Midbrain (tissue), 1 donor: Measurements from ENCODE around the gene CACNA1I.
A peak's percentile ranks its signal among the peaks of the same experiment; 100 is the strongest.

Experiments
- DNase-seq: peaks from one replicate; lab custom pipeline; 2025; lab: John Stamatoyannopoulos, UW

CACNA1I gene

GRCh38 chr22:39597236-39597869, 26.8 kb downstream of the CACNA1I start:
- DNase-seq, result no peak

GRCh38 chr22:39598017-39598965, 27.7 kb downstream of the CACNA1I start:
- DNase-seq, result no peak

- DNase-seq, result no peak
Observed at GRCh38 chr22:39600491-39601179, 30.1 kb downstream of the CACNA1I start.

DNA sequence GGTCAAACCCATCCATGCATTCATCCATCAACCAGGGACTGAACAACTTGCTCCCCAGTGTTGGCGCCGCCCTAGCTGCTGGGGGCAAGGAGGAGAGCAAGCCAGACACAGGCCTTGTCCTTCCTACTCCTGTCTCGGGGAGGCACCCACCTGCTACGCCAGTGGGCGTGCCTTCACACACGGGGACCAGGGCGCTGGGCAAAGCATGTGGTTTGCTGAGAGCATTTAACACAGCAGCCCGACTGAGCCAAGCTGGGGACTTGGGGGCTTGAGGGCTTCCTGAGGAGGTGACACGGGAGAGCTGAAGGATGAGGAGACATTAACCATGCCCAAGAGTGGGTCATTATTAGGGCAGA, 30.6 kb downstream of the CACNA1I start:
- no peak for DNase-seq

GRCh38 chr22:39603345-39603744, 32.8 kb downstream of the CACNA1I start:
- no peak for DNase-seq

DNA sequence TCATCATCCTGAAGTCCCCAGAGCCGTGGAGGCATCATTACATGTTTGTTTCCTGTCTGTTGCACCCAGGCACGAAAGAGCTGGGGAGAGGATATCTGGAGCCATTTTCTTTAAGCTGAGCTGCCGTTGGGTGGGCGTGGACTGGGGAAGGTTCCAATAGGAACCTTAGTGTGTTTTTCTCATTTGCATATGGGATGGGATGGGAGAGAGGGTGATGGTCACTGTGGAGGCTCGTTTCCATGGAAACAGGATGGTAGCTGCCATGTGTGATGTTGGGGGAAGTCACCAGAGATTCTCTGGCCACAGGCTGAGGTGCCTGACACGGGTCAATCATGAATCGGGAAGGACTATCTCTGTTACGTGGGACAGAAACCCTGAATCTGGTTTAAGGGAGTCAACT, 39.7 kb downstream of the CACNA1I start:
- DNase-seq, result no peak

DNA sequence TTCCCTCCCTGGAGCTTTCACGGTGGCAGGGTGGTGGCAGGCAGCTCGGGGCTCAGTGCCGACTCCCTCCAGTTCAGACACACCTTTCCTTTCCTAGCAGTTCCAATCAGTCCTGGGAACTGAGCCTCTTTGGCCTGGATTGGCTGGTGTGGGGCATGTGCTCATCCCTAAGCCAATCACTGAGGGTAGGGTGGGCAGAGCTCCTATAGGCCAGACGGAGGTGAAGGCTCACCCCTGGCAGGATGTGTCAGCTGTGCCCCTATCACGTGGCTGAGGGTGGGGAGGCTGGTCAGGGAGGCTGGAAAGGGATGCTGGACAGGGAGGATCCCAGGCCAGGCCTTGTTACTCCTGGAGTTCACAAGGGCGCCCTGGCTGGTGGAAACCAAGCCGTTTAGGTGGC, 40.2 kb downstream of the CACNA1I start:
- no peak for DNase-seq

DNA sequence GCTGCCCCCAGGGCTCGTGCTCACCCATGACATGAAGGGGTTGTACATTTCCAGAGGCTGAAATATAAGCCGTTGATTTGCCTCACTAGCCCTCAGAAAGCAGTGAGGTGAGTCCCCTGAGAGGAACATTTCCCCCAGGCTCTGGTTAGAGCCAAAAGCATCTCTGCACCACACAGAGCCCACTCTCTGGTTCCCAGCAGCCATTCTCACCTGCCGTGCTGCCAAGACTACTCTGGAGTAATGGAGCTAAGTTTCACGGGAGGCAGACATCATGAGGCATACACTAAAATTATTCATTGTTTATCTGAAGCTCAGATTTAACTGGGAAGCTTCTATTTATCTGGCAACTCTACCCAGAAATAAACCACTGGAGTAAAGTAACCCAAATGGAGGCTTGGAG, 40.8 kb downstream of the CACNA1I start:
- no peak for DNase-seq

GRCh38 chr22:39612811-39613548, 42.4 kb downstream of the CACNA1I start:
- no peak for DNase-seq

- no peak for DNase-seq
Observed at GRCh38 chr22:39613549-39613921, 43.0 kb downstream of the CACNA1I start.

DNA sequence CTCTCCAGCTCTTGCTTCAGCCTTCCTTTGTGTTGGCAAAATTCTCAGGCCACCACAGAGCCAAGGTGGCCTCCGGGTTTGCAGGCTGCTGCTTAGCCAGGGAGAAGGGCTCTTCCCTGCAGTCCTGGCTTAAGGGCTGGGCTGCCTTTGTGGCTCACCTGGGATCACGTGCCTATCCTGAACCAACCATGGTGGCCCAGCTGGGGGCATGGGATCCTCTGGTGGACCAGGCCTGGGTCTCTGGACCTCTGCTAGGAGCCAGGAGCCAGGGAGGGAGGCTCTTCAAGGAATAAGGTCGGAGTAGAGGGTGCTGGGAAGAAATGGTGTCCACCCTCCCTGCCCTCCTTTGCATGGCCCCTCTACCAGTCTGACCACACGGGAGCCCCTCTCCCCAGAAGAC, 43.9 kb downstream of the CACNA1I start:
- no peak for DNase-seq

GRCh38 chr22:39616051-39616450, 45.5 kb downstream of the CACNA1I start:
- no peak for DNase-seq

DNA sequence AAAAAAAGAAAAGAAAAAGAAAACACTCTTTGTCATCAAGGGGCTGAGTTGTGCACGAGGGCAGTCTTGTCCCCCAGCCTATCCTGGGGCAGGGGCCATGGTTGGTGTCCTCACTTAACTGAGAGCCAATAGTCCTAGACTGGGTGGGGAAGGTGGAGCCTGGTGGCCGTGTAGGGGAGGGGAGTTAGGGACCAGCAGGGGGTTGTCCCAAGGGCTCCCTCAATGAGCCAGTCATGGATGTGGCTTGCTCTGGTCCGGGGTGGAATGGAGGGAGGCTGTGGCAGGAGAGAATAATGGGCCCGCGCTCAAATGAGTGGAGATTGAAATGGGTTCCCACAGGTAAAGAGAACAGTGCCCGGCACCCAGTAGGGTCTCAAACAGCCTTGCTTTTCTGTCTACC, 46.2 kb downstream of the CACNA1I start:
- no peak for DNase-seq

GRCh38 chr22:39617342-39617741, 46.8 kb downstream of the CACNA1I start:
- no peak for DNase-seq

- DNase-seq, result no peak
Observed at GRCh38 chr22:39617970-39618757, 47.6 kb downstream of the CACNA1I start.

- DNase-seq, result no peak
Observed at GRCh38 chr22:39618996-39619530, 48.5 kb downstream of the CACNA1I start.

DNA sequence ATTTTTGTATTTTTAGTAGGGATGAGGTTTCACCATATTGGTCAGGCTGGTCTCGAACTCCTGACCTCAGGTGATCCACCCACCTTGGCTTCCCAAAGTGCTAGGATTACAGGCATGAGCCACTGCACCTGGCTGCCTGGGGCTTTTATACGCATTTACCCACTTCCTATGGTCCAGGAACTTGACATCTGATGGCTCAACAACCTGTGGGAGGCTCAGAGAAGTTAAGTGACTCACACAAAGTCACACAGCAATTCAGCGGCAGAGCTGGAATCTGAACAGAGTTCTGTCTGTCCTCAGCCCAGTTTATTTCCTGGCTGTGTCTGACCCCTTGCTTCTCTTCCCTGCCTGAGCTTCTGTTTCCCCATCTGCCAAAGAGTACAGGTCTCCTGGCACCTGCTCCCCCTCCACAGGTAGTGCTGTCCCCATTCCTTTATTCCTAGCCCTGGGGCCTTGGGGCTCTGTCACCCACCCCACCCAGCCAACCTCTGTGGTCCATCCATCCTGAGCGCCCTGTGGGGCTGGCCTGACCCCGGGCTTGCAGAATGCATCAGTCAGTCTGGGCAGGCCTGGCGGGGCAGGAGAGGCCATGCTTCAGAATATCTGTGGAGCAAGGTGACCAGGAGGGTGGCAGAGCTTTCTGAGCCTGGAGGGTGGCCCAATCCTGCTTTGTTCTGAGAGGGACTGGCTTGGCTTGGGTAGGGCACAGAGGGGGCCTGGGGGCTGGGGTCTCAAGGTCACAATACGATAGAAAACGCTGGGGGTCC, 50.6 kb downstream of the CACNA1I start:
- DNase-seq, result no peak

- DNase-seq, result no peak
Observed at GRCh38 chr22:39621826-39622225, 51.3 kb downstream of the CACNA1I start.

GRCh38 chr22:39622881-39623367, 52.4 kb downstream of the CACNA1I start:
- DNase-seq, result peak; percentile 17
